Panc1 (cell line): ENCODE measurements around the gene SMTN. TPM values are rescaled to one million over a fixed set of nuclear protein-coding genes. Genes with fewer than 3 reads are reported as not detected.

Experiments used
- ATAC-seq: fragments of 200-7000 bp; cut with Tn5 transposase; 2 replicates; pipeline ENCODE4 v1.9.1; 2020; ENCODE audit warnings: mild to moderate bottlenecking, moderate library complexity
- BruUV-seq: library from RNA; stranded (reverse); fragments of 400-500 nt; replicated peaks from 2 replicates; lab custom pipeline; 2021; lab: Mats Ljungman, UMichigan
- CTCF ChIA-PET: fragments of 300-600 bp; sonication (Branson Sonifier 250); formaldehyde crosslinking; loops from one replicate; lab custom pipeline; 2022; ENCODE audit warnings: antibody characterized with exemption; lab: Charles Lee
- POLR2A ChIA-PET: fragments of 300-600 bp; sonication (Branson Sonifier 250); formaldehyde crosslinking; loops from one replicate; lab custom pipeline; 2022; ENCODE audit warnings: antibody characterized with exemption; lab: Charles Lee
- DNase-seq: peaks from one replicate; pipeline ENCODE4 v3.0.0-alpha.2; 2010; ENCODE audit warnings: low read depth, low spot score
- H3K27ac ChIP-seq: 2 replicates; pipeline ENCODE4 v1.5.1; 2011; ENCODE audit warnings: mild to moderate bottlenecking, low read length, inconsistent platforms
- H3K27me3 ChIP-seq: fragments of 200-500 bp; sonication (Bioruptor generic); 2 replicates; pipeline ENCODE4 v1.6.0; 2014; ENCODE audit warnings: low read length, inconsistent platforms; ENCODE audit not compliant: control insufficient read depth, insufficient read depth
- H3K36me3 ChIP-seq: fragments of 200-500 bp; sonication (Bioruptor generic); 2 replicates; pipeline ENCODE4 v1.5.1; 2014; ENCODE audit warnings: inconsistent platforms, mild to moderate bottlenecking, low read length, moderate library complexity; ENCODE audit not compliant: control insufficient read depth, insufficient read depth
- H3K4me1 ChIP-seq: 2 replicates; pipeline ENCODE4 v1.5.1; 2011; ENCODE audit warnings: inconsistent platforms, mild to moderate bottlenecking, low read length, moderate library complexity; ENCODE audit not compliant: control insufficient read depth, insufficient read depth
- H3K4me3 ChIP-seq, 2 experiments: 2 replicates each; pipeline ENCODE4 v1.5.1; 2011 to 2012; ENCODE audit warnings: low read depth in 2 of 2, low read length in 2 of 2, mild to moderate bottlenecking in 2 of 2, inconsistent platforms in 1 of 2, moderate library complexity in 1 of 2
- H3K9me3 ChIP-seq: fragments of 200-500 bp; sonication (Bioruptor generic); 2 replicates; pipeline ENCODE4 v1.5.1; 2014; ENCODE audit warnings: low read depth, mild to moderate bottlenecking, inconsistent platforms, low read length, moderate library complexity; ENCODE audit not compliant: control insufficient read depth, insufficient read depth
- POLR2AphosphoS5 ChIP-seq: IDR thresholded peaks from 2 replicates; pipeline ENCODE4 v1.6.1; 2012; ENCODE audit warnings: mild to moderate bottlenecking, low read depth, low read length, moderate library complexity
- REST ChIP-seq, 2 experiments: IDR thresholded peaks; 2 replicates each; pipeline ENCODE4 v1.6.1; 2011 to 2012; ENCODE audit warnings: low read depth in 2 of 2, control low read depth in 1 of 2, low read length in 1 of 2, mild to moderate bottlenecking in 1 of 2, moderate library complexity in 1 of 2; ENCODE audit not compliant: insufficient read depth in 1 of 2
- SIN3A ChIP-seq: IDR thresholded peaks from 2 replicates; pipeline ENCODE4 v1.6.1; 2012; ENCODE audit warnings: low read depth, mild to moderate bottlenecking, low read length, moderate library complexity, borderline replicate concordance; ENCODE audit not compliant: insufficient read depth
- TCF7L2 ChIP-seq: IDR thresholded peaks from 2 replicates; pipeline ENCODE4 v1.6.1; 2011; ENCODE audit warnings: mild to moderate bottlenecking, low read depth, low read length, inconsistent platforms
- in situ Hi-C: cut with HindIII; loops from 2 replicates; pipeline ENCODE4 v1.10.0; 2016; ENCODE audit warnings: low sequenced_read_pairs, low pct_unique_long_range_greater_than_20kb
- intact Hi-C: fragments of 100-400 bp; cut with micrococcal nuclease; formaldehyde crosslinking; loops from one replicate; pipeline ENCODE4 v1.10.0; 2022; ENCODE audit not compliant: unreplicated experiment
- total RNA-seq: library from RNA; stranded (reverse); gene quantifications from one replicate; pipeline ENCODE4 v1.2.1, GENCODE V29; 2021; ENCODE audit not compliant: unreplicated experiment
- TF ChIP-seq, protein P1 (sequence below): fragments of 450-650 bp; IDR thresholded peaks from 2 replicates; pipeline ENCODE4 v1.5.1; 2017; ENCODE audit warnings: mild to moderate bottlenecking

Gene SMTN
- total RNA-seq, 1 experiment from 2014 or later = 71.7 TPM

DNA sequence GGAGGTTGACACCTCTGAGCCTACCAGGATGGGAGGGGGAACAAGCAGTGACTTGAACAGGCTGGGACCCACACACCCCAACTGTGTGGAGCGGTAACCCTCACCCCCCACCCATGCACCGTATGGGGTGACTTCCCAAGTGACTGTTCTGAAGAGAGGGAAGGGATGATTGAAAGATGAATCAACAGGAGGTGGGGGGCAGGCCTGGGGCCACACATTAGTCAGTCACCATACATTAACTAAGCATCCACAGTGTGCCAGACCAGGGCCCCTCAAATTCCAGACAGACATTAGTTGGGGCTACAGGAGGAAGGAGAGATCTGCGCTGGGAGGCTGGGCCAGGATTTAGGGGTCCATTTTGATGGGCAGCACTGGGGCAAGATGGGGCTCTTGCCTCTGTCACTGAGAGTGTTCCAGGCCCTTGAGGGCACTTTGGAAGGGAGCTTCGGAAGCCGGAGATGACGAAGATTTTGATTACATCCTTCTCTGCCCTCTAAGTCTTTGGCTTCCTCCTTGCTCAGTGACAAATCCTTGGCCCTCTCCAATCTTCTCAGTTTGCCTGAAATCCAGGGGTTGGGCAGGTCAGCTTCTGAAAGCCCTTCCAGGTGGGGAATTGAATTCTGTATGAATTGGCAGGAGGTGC lies 966 bp downstream of the SMTN start:
- H3K9me3 ChIP-seq = no peaks in the 10 kb centered on the region
- peaks cover 16% of the 10 kb centered on the region for H3K4me1 ChIP-seq
- DNase-seq = no peak
- H3K27me3 ChIP-seq = no peaks in the 10 kb centered on the region
- H3K36me3 ChIP-seq = peaks cover 5% of the 10 kb centered on the region; the same call in 1 of the 2 replicates
- ChIA-PET CTCF (no interaction called here), POLR2A (interaction anchor here (0.9 kb wide), 1 partner anchor 112 kb away, joined by 3 read pairs; no protein-coding TSS in a partner anchor)
- no peak for ATAC-seq
- TSS peak; percentile 86 for BruUV-seq
- in situ Hi-C loops (no loop called here), intact Hi-C loops (loop anchor here (5.0 kb wide), 1 partner anchor 135 kb away; no protein-coding TSS in a partner anchor)
- no peak for TF ChIP-seq SIN3A
- TF ChIP-seq TCF7L2 = no peak
- no peak for TF ChIP-seq REST (IDR thresholded peaks at IDR 0.05; ENCODE audit: insufficient read depth in 1 of 2, low read depth in 2 of 2, low read length in 1 of 2)
- TF ChIP-seq, protein P1, sequence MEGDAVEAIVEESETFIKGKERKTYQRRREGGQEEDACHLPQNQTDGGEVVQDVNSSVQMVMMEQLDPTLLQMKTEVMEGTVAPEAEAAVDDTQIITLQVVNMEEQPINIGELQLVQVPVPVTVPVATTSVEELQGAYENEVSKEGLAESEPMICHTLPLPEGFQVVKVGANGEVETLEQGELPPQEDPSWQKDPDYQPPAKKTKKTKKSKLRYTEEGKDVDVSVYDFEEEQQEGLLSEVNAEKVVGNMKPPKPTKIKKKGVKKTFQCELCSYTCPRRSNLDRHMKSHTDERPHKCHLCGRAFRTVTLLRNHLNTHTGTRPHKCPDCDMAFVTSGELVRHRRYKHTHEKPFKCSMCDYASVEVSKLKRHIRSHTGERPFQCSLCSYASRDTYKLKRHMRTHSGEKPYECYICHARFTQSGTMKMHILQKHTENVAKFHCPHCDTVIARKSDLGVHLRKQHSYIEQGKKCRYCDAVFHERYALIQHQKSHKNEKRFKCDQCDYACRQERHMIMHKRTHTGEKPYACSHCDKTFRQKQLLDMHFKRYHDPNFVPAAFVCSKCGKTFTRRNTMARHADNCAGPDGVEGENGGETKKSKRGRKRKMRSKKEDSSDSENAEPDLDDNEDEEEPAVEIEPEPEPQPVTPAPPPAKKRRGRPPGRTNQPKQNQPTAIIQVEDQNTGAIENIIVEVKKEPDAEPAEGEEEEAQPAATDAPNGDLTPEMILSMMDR = no peak
- TF ChIP-seq POLR2AphosphoS5 = no peak
- peak overlapping the region; percentile 73 to 79 for H3K4me3 ChIP-seq
- H3K27ac ChIP-seq = peak overlapping the region; percentile 76

- Histone ChIP-seq H3K36me3 (peaks cover 5% of the 10 kb centered on the region; the same call in 1 of the 2 replicates), H3K4me1 (peaks cover 16% of the 10 kb centered on the region), H3K27ac (peak overlapping the region; percentile 76), H3K9me3 (no peaks in the 10 kb centered on the region), H3K4me3 (peak overlapping the region; percentile 73 to 79), H3K27me3 (no peaks in the 10 kb centered on the region)
- ATAC-seq (peak; percentile 36; the same call in 1 of the 2 replicates), DNase-seq (no peak)
- in situ Hi-C loops = no loop called here
- ChIA-PET CTCF (interaction anchor here (0.6 kb wide), 2 partner anchors 46 to 161 kb away, joined by 3 to 5 read pairs; no protein-coding TSS in a partner anchor), POLR2A (interaction anchor here (0.5 to 0.9 kb wide), 2 partner anchors 107 to 113 kb away, joined by 3 read pairs; no protein-coding TSS in a partner anchor)
- BruUV-seq = no TSS peak
- TF ChIP-seq, protein P1 = peak; percentile 77
- no peak for TF ChIP-seq TCF7L2
- TF ChIP-seq SIN3A = no peak
- intact Hi-C loops = loop anchor here (5.0 kb wide), 1 partner anchor 135 kb away; no protein-coding TSS in a partner anchor
Measured at GRCh38 chr22:31082606-31083376, 1.7 kb downstream of the SMTN start.
